ENCODE results near the gene ZNF407.

ZNF407 gene

DNA sequence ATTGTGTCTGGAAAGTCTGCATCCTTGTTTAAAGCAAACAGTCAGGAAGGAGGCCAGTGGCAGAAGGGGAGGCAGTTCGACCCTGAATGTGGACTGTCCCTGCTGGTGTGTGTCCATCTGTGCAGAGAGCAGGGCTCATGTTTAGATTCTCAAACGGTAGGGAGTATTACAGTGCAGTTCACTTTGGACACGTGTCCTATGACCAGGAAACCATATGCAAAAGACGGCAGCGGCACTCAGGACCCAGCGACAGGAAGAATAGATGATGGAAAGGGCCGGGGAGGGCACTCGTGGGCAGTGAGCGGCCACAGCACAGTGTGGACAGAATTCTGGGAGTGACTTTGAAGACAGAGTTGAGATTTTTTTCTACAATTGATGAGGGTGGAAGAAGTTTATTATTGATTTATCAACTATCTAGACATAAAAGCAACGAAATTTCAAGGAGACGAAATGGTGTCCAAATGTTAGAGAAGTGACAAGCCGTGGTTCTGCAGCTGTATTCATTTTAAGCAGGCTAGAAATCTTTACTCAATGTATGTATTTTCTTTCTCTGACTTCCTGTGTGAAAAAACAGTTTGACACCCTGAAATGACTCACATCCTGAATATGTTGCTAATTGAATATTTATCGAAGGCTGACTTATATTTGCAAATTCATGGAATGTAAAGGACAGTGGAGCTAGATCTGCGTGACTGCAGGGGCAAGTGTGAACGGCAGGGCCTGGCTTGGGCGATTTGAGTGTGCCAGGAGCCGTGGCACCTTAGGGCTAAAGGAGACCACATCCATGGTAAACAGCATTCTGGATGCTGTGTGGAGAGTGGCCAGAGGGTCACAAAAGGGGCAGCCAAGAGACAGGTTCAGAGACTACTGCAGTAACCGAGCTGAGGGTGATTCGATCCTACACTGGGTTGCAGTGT, 397.1 kb downstream of the ZNF407 start:
- Histone ChIP-seq H2AFZ (ENCODE audit: low read length) (no peak overlapping the region), H3K79me2 (ENCODE audit: low read length) (no peaks in the 10 kb centered on the region), H3K4me3 (ENCODE audit: low read length) (no peak overlapping the region), H3K36me3 (replicated peaks; ENCODE audit: insufficient read depth, low read length) (no peaks in the 10 kb centered on the region), H3K27me3 (replicated peaks; ENCODE audit: insufficient read depth, low read length) (no peaks in the 10 kb centered on the region), H3F3A (ENCODE audit: insufficient read depth, low read length) (no peaks in the 10 kb centered on the region), H3K4me2 (ENCODE audit: low read depth, low read length) (no peak overlapping the region), H4K20me1 (ENCODE audit: insufficient read depth, low read length) (no peaks in the 10 kb centered on the region), H3K27ac (ENCODE audit: low read length) (no peak overlapping the region), H3K4me1 (ENCODE audit: low read length) (no peaks in the 10 kb centered on the region), H3K9me3 (replicated peaks; ENCODE audit: insufficient read depth, low read length) (no peaks in the 10 kb centered on the region), H3K9ac (ENCODE audit: low read length) (no peak overlapping the region), H3K9me2 (replicated peaks; ENCODE audit: insufficient read depth, low read length) (no peaks in the 10 kb centered on the region)
- no peak for DNase-seq
- TF ChIP-seq EZH2phosphoT487 (IDR thresholded peaks at IDR 0.05; ENCODE audit: low read length) (no peak), CTCF (IDR thresholded peaks at IDR 0.05; ENCODE audit: low read length) (no peak), EZH2 (optimal IDR thresholded peaks at IDR 0.05; ENCODE audit: low read depth, low read length) (no peak)

DNA sequence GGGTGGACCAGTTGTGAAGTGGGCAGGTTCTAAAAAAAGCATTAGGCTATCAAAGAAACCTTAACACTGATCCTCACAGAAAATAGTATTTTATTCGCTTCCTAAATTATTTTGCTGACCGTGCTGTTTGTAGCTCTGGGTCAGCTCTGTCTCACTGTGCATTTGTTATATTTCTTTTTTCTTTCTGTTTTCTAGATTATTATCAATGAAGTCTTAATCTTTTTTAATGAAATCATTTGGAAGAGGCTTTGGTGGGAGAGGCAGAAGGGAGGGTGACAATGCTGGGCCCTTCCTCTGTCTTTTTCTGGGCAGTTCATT, 397.7 kb downstream of the ZNF407 start:
- no peak for DNase-seq
- no peaks in the 10 kb centered on the region for H3K9me2 ChIP-seq (replicated peaks; ENCODE audit: insufficient read depth, low read length)
- no peak overlapping the region for H3K4me3 ChIP-seq (ENCODE audit: low read length)
- no peaks in the 10 kb centered on the region for H3K4me1 ChIP-seq (ENCODE audit: low read length)
- no peaks in the 10 kb centered on the region for H4K20me1 ChIP-seq (ENCODE audit: insufficient read depth, low read length)
- H3K9me3 ChIP-seq (replicated peaks; ENCODE audit: insufficient read depth, low read length) = no peaks in the 10 kb centered on the region
- TF ChIP-seq CTCF (IDR thresholded peaks at IDR 0.05; ENCODE audit: low read length) = no peak
- TF ChIP-seq EZH2phosphoT487 (IDR thresholded peaks at IDR 0.05; ENCODE audit: low read length) = no peak
- no peak for TF ChIP-seq EZH2 (optimal IDR thresholded peaks at IDR 0.05; ENCODE audit: low read depth, low read length)
- no peak overlapping the region for H3K27ac ChIP-seq (ENCODE audit: low read length)
- no peak overlapping the region for H2AFZ ChIP-seq (ENCODE audit: low read length)
- no peaks in the 10 kb centered on the region for H3K27me3 ChIP-seq (replicated peaks; ENCODE audit: insufficient read depth, low read length)
- no peaks in the 10 kb centered on the region for H3F3A ChIP-seq (ENCODE audit: insufficient read depth, low read length)
- H3K9ac ChIP-seq (ENCODE audit: low read length) = no peak overlapping the region
- no peak overlapping the region for H3K4me2 ChIP-seq (ENCODE audit: low read depth, low read length)
- no peaks in the 10 kb centered on the region for H3K36me3 ChIP-seq (replicated peaks; ENCODE audit: insufficient read depth, low read length)
- H3K79me2 ChIP-seq (ENCODE audit: low read length) = no peaks in the 10 kb centered on the region

DNA sequence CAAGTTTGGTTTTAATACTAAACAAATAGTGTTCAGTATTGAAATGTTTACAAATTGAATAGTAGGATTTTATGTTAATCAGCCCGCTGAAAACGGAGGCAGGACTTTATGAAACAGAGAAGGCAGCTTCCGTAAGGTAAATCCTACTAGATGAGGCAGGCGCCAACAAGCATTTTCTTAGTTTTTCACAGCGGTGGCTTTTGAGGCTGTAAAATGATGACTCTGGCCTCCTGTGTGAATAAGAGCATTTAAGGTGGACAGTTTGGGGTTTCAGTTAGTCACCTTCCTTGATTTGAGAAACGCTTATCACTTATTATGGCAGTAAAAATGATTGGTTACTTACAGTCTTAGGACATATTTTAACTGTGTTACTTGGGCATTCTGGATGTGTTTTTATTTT, 398.4 kb downstream of the ZNF407 start:
- no peak for DNase-seq
- H3K4me3 ChIP-seq (ENCODE audit: low read length) = no peak overlapping the region
- H3K9me2 ChIP-seq (replicated peaks; ENCODE audit: insufficient read depth, low read length) = no peaks in the 10 kb centered on the region
- H3K9ac ChIP-seq (ENCODE audit: low read length) = no peak overlapping the region
- H3K79me2 ChIP-seq (ENCODE audit: low read length) = no peaks in the 10 kb centered on the region
- TF ChIP-seq EZH2phosphoT487 (IDR thresholded peaks at IDR 0.05; ENCODE audit: low read length) = no peak
- no peak for TF ChIP-seq EZH2 (optimal IDR thresholded peaks at IDR 0.05; ENCODE audit: low read depth, low read length)
- no peak for TF ChIP-seq CTCF (IDR thresholded peaks at IDR 0.05; ENCODE audit: low read length)
- no peak overlapping the region for H3K27ac ChIP-seq (ENCODE audit: low read length)
- no peaks in the 10 kb centered on the region for H3F3A ChIP-seq (ENCODE audit: insufficient read depth, low read length)
- H3K36me3 ChIP-seq (replicated peaks; ENCODE audit: insufficient read depth, low read length) = no peaks in the 10 kb centered on the region
- H3K4me2 ChIP-seq (ENCODE audit: low read depth, low read length) = no peak overlapping the region
- H3K4me1 ChIP-seq (ENCODE audit: low read length) = no peaks in the 10 kb centered on the region
- no peaks in the 10 kb centered on the region for H3K27me3 ChIP-seq (replicated peaks; ENCODE audit: insufficient read depth, low read length)
- no peak overlapping the region for H2AFZ ChIP-seq (ENCODE audit: low read length)
- no peaks in the 10 kb centered on the region for H4K20me1 ChIP-seq (ENCODE audit: insufficient read depth, low read length)
- H3K9me3 ChIP-seq (replicated peaks; ENCODE audit: insufficient read depth, low read length) = no peaks in the 10 kb centered on the region

Measured in MM.1S (cell line).